Measurements from ENCODE around the gene C1QA.
A peak's percentile ranks its signal among the peaks of the same experiment; 100 is the strongest.

The C1QA gene

GRCh38 chr1:22601610-22602009 lies 34.8 kb upstream of the C1QA start (continued):
- TF ChIP-seq YY2 (tag by site-specific recombination; IDR thresholded peaks at IDR 0.05) (no peak), ZNF223 (tag by site-specific recombination; IDR thresholded peaks at IDR 0.05) (no peak), ZNF837 (tag by site-specific recombination; IDR thresholded peaks at IDR 0.05) (no peak)

GRCh38 chr1:22602060-22602740 lies 34.2 kb upstream of the C1QA start:
- no peaks in the 10 kb centered on the region for H3K4me1 ChIP-seq (ENCODE audit: control insufficient read depth, insufficient read depth, low read length)
- H3K27ac ChIP-seq (ENCODE audit: extremely low read depth, low read depth, low read length): no peak overlapping the region
- ChIA-PET CTCF (no interaction called here), POLR2A (no interaction called here)
- no peak overlapping the region for H3K4me3 ChIP-seq (ENCODE audit: low read depth, low read length)
- H3K9me3 ChIP-seq (ENCODE audit: control insufficient read depth, insufficient read depth, low read depth, low read length): no peaks in the 10 kb centered on the region
- H3K36me3 ChIP-seq (ENCODE audit: control insufficient read depth in 2 of 2, insufficient read depth in 1 of 2, low read length in 2 of 2): no peaks in the 10 kb centered on the region
- TF ChIP-seq EGR2 (tag by site-specific recombination; IDR thresholded peaks at IDR 0.05; ENCODE audit: low read depth): peak; percentile 51
- no peak for TF ChIP-seq KLF17 (tag by site-specific recombination; IDR thresholded peaks at IDR 0.05)
- peak; percentile 61 for TF ChIP-seq ZFHX2 (tag by site-specific recombination; conservative IDR thresholded peaks at IDR 0.05)

DNA sequence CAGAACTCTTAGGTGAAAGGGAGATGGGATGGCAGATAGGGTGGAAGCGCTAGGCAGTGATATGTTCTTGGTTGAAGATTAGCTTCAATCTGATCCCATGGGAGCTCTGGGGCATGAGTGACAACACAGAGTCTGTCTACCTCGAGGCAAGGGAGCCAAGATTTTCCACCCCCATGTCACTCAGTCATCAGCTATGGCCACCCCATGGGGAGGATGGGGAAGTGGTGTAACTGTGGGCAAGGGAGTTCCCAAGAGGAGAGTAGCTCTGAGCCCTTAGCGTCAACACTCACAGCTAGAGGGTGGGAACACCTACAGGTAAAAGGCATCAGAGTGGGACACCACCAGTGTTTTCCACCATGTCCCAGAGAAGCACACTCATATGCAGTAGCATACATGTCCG lies 30.3 kb upstream of the C1QA start:
- ChIA-PET CTCF (no interaction called here), POLR2A (no interaction called here)
- TF ChIP-seq PRDM4 (tag by site-specific recombination; IDR thresholded peaks at IDR 0.05) (no peak), MYNN (tag by site-specific recombination; IDR thresholded peaks at IDR 0.05; ENCODE audit: borderline replicate concordance) (no peak), ZNF501 (tag by site-specific recombination; IDR thresholded peaks at IDR 0.05) (no peak), ZNF350 (tag by site-specific recombination; IDR thresholded peaks at IDR 0.05) (no peak), ZNF404 (tag by site-specific recombination; IDR thresholded peaks at IDR 0.05) (no peak), PRDM1 (tag by site-specific recombination; IDR thresholded peaks at IDR 0.05) (no peak), ZNF214 (tag by site-specific recombination; IDR thresholded peaks at IDR 0.05; ENCODE audit: borderline replicate concordance) (no peak), ZNF121 (tag by site-specific recombination; IDR thresholded peaks at IDR 0.05) (no peak), ZNF449 (tag by site-specific recombination; IDR thresholded peaks at IDR 0.05) (no peak), WT1 (tag by site-specific recombination; IDR thresholded peaks at IDR 0.05) (no peak), ZNF341 (tag by site-specific recombination; IDR thresholded peaks at IDR 0.05; ENCODE audit: low read depth) (no peak)
- TF ChIP-seq, protein P1, sequence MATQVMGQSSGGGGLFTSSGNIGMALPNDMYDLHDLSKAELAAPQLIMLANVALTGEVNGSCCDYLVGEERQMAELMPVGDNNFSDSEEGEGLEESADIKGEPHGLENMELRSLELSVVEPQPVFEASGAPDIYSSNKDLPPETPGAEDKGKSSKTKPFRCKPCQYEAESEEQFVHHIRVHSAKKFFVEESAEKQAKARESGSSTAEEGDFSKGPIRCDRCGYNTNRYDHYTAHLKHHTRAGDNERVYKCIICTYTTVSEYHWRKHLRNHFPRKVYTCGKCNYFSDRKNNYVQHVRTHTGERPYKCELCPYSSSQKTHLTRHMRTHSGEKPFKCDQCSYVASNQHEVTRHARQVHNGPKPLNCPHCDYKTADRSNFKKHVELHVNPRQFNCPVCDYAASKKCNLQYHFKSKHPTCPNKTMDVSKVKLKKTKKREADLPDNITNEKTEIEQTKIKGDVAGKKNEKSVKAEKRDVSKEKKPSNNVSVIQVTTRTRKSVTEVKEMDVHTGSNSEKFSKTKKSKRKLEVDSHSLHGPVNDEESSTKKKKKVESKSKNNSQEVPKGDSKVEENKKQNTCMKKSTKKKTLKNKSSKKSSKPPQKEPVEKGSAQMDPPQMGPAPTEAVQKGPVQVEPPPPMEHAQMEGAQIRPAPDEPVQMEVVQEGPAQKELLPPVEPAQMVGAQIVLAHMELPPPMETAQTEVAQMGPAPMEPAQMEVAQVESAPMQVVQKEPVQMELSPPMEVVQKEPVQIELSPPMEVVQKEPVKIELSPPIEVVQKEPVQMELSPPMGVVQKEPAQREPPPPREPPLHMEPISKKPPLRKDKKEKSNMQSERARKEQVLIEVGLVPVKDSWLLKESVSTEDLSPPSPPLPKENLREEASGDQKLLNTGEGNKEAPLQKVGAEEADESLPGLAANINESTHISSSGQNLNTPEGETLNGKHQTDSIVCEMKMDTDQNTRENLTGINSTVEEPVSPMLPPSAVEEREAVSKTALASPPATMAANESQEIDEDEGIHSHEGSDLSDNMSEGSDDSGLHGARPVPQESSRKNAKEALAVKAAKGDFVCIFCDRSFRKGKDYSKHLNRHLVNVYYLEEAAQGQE (tag by site-specific recombination; IDR thresholded peaks at IDR 0.05): no peak
- TF ChIP-seq, protein P2, sequence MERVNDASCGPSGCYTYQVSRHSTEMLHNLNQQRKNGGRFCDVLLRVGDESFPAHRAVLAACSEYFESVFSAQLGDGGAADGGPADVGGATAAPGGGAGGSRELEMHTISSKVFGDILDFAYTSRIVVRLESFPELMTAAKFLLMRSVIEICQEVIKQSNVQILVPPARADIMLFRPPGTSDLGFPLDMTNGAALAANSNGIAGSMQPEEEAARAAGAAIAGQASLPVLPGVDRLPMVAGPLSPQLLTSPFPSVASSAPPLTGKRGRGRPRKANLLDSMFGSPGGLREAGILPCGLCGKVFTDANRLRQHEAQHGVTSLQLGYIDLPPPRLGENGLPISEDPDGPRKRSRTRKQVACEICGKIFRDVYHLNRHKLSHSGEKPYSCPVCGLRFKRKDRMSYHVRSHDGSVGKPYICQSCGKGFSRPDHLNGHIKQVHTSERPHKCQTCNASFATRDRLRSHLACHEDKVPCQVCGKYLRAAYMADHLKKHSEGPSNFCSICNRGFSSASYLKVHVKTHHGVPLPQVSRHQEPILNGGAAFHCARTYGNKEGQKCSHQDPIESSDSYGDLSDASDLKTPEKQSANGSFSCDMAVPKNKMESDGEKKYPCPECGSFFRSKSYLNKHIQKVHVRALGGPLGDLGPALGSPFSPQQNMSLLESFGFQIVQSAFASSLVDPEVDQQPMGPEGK (tag by site-specific recombination; IDR thresholded peaks at IDR 0.05): no peak
- H3K9me3 ChIP-seq (ENCODE audit: control insufficient read depth, insufficient read depth, low read depth, low read length): no peaks in the 10 kb centered on the region
- no peak overlapping the region for H3K4me3 ChIP-seq (ENCODE audit: low read depth, low read length)
- no peaks in the 10 kb centered on the region for H3K36me3 ChIP-seq (ENCODE audit: control insufficient read depth in 2 of 2, insufficient read depth in 1 of 2, low read length in 2 of 2)
- H3K27ac ChIP-seq (ENCODE audit: extremely low read depth, low read depth, low read length): no peak overlapping the region
- no peaks in the 10 kb centered on the region for H3K4me1 ChIP-seq (ENCODE audit: control insufficient read depth, insufficient read depth, low read length)

Data from HEK293 (cell line).